HG02571 (cell line): Measurements from ENCODE around the gene AIG1.
"Not testable (repeated sequence)": the region's sequence is repeated elsewhere in the genome, so short reads cannot be mapped to it uniquely, and the experiment has no call there.

Experiments used
- ATAC-seq: cut with Tn5 transposase; IDR thresholded peaks from one replicate; pipeline ENCODE4 v1.9.1; 2021; ENCODE audit warnings: mild to moderate bottlenecking, moderate library complexity; ENCODE audit not compliant: unreplicated experiment

The AIG1 gene

DNA sequence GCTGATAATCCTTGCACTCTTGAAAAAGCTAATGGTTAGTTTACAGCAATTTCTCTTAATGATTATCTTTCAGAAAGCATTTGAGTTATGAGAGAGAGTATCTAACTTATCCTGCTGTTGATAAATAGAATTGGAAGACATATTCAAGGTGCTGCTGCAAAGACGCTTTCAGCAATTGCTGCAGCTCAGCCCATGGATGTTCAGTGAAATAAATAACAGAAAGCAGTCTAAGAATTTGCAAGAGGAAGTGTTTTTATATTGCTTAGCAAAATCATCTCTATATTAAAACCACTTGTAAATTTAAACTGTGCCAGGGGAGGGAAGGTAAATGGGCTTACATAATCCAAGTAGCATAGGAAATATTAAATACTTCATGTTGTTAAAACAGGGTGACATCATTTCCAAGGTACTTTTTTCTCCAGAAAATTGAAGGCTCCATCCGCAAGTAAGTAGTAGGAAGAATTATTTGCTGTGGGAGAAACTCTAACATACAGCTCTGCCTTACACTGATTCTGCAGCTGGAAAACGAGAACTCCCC, 201.3 kb downstream of the AIG1 start:
- ATAC-seq = no peak

DNA sequence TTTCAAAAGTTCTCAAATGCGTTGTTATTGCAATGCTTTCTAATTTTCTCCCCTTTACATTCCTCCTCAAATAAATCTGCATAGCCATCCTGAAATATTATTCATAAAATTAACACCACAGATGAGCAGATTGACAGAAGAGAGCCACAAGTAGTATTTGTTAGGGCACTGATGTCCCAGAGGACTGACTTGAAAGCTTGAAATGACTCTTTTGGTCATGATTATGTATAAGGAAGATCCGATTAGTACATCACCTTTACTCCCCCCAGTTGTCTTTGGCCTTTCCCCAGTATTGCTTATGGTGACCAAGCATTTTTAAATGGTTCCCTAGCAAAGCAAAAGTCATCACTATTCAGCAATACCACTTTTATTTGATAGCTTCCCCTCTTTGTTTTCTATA, 202.2 kb downstream of the AIG1 start:
- ATAC-seq = no peak

DNA sequence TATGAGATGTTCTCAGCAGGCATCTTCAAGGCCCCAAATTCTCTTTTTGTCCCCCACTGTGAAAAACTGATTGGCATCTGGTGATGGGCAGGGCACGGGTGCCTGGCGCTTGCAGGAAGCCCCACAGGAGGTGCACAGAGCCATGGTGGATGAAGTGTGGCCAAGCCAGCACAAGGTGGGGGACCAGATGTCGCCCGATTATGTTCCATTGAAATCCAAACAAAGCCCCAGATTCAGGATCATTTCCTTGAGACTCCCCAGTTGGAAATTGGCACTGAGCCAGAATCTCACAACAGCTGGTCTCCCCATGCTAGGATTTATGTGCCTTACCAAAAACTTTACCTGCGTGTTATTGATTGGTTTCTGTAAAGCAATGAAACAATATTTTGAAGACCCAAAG, 203.7 kb downstream of the AIG1 start:
- ATAC-seq = no peak

DNA sequence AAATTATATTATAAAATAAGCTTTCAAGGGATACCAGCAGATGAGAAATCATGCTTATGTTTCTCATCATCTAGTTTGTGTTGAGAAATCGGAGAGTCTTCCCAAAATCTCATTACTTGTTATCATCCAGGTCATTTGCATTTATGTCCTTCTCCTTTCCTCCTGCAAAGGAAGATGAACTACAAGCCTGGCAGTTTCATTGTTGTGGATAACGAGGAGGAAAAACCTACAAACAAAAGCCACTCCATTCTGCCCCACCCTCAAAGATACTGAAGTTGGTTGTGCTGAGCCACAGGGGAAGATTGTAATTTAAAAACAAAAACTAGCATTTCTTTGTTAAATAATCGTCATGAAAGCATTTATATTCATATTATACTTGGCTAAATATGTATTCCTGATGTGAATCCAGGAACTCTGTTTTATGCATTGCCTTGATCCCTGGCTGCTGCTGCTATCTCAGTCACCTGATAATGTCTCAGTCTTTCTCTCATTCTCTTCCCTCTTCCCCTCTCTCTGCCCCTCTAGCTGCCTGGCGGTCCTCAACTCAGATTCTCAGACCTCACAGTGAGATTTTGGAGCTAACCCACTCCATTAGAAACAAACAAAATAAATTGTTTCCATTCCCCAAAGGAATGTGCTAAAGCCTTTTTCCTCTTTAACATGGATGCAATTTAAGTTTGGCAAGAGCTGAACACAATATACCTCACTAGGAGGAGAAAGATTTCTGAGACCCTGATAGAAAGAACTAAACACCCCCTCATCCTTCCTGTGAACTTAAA, 204.5 kb downstream of the AIG1 start:
- no peak for ATAC-seq

DNA sequence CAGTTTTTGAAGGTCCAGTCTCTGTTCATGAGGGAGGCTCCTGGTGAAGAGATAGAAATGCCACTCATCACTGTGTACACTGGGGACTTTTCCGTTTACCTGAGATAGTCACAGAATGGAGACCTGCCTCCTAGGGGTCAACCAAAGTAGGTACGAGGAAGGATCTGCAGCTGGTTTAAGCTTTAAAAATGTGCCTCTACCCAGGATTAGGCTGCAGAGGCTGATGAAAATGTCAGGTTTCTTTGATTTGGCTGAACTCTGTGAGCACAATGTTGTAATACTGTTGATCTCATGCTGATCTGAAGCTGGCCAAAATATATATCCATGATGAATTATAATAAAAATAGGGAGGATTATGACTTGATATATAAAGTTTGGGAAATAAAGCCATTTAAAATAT, 207.1 kb downstream of the AIG1 start:
- ATAC-seq = no peak

DNA sequence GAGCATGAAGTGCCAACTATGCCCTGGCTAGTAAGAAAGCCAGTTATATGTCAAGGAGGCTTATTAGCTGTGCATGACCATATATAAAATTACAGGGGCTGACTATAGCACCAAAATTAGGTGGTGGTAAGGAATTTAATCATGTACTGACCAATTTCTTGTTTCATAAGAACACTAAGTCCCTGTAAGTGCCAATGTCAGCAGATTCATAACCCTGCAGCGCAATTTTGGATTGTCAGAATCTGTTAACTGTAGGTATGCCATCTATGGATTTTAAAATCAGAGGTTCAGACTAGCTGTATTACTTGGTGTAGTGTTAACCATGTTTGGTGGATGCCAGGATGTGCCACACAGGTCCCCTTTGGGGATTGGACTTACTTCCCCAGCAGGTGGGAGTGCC, 207.8 kb downstream of the AIG1 start:
- ATAC-seq = no peak

DNA sequence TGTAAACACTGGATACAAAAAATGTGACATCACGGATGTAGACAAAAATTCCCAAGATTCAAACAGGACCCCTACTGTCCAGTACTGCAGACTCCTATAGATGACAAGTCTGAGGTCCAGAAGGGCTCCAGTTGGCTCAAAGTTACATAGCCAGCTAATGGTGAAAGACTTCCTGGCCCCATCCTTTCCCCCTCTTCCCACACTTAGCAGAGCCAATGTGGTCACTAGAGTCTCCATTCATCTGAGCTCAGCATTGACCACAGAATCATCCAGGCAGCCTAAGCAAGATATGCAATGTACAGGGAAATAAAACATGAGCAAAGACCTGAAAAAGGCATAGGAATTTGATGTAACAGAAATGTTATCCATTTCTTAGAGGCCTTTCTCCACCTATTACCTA, 209.3 kb downstream of the AIG1 start:
- no peak for ATAC-seq

DNA sequence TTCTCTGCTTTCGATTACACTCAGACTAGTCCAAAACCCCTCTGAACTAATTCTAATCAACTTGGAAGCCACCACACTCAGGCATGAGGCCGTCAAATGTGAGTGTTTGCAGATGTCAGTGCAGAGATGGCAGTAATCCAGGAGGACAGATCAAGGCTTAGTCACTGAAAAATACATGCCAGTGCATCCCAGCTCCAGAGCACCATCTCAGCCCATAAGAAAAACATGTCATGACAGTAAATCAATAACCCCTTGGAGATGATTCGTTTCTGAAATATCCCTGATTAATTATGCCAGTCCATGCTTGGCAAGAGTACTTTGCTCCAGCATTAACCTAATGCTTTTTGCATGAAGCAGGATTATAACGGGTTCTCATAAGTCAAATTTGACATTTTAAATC, 210.3 kb downstream of the AIG1 start:
- no peak for ATAC-seq

DNA sequence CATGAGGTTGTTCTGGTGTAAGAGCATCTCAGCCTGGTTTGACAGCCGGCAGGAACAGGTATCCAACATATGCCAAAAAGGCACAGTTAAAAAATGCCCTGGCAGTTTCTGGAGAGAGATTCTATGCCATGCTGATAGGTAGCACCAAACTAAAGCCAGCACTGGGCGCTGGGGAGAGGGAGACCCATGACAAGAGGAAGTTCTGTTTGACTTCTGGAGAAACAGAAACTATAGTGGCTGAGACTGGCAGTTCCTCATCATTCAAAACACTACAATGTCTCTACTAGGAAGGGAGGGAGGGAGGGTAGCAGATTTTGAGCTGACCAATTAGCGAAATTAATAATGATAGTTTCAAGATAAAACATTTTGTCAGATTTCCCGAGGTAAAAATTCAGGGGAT, 215.7 kb downstream of the AIG1 start:
- peak; percentile 92 for ATAC-seq

DNA sequence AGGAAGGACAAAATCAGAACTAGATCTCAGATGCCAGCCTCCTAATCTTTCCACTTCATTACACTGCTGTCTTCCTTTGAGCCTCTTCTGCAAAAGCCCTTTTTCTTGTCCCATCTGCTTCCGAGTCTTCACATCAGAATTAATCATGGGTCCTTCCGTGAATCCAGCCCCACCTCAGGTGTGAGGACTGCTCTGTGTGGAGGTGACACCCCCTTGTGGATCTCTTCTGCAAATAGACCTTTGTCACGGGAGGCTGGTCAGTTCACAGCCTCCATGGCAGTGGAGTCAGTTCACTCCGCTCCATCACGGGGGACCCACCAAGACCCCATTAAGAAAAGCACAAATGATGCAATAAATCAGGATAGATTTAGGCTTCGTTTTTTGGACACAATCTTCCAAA, 218.7 kb downstream of the AIG1 start:
- no peak for ATAC-seq

DNA sequence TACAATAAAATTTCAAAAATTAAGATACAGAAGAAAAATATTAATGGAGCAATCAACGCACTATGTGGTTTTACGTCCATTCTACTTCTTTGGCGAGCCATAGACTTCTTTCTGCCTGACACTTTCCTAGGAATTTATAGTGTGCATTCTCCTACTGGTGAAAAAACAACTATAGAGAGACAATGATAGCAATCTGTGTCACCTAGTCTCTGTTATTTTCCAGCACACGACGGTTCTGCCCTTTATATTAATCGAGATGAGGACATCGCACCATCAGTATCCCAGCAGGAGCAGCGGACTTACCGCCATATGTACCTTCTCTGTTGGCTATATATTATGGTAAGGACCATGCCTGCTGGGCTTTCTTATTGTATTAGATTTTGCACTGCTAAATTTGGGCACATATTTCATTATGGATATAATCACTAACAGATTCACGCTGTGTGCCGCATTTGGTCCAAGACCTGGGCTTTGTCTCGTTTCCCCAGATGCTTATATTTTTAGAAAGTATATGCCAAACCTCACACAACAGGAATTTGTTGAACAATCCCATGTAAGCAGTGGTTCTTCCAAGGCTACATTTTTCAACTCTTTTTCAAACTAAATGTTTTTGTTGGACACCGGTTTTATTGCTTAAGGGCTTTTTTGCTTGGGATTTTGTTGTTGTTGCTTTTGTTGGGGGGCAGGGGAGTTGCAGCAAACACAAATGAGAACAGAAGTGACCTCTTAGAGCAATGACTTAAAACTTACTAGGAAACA, 223.4 kb downstream of the AIG1 start:
- ATAC-seq = no peak

DNA sequence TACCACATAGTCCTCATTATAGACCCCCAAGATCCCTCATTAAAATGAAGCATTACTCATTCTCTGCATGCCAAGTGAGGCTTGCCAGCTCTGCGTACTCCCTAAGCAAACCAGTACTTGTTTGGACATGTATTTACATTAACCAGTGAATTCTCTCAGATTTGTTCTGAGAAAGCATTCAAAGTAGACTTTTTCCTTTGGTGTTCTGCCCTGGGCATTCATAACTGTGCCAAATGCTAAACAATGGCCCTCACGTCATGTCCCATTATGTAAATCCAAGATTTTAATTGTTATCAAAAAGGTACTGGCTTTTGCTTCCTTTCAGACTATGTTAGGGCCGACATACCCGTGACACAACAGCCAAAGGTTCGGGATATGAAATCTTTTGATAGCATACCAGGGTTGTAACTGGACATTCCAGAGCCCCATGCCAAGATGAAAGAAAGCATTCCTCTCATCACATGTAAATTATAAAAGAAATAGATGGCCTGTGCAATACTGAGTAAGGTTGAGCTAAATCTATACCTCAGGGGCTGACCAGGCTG, 225.6 kb downstream of the AIG1 start:
- ATAC-seq = no peak

DNA sequence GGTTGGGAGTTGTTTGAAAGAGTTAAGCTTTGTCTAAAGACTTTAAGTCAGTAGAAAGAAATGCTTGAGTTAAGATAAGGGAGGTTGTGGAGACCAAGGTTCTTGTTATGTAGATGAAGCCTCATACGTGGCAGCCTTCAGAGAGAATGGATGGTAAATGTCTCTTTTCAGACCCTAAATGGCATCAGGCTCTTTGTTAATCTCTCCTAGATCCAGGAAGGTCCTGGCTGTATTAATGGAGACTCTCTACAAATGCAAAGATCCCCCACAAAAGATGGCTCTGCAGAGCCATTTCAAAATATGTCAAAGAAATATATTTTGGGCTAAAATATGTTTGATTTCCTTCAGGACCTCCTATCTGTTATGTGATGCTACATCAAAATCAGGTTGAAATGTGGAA, 228.2 kb downstream of the AIG1 start:
- no peak for ATAC-seq

DNA sequence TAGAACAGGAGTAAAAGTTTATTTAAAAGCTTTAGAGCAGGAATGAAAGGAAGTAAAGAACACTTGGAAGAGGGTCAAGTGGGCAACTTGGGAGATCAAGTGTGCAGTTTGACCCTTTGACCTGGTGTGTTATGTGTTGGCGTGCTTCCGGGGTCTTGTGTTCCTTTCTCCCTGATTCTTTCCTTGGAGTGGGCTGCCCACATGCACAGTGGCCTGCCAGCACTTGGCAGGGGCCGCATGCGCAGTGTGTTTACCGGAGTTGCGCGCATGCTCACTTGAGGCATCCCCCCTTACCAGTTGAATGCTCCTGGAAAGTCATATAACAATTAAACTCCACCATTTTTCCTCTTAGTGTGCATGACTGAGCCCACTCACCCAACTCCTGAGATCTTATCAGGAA, 229.5 kb downstream of the AIG1 start:
- ATAC-seq = no peak

DNA sequence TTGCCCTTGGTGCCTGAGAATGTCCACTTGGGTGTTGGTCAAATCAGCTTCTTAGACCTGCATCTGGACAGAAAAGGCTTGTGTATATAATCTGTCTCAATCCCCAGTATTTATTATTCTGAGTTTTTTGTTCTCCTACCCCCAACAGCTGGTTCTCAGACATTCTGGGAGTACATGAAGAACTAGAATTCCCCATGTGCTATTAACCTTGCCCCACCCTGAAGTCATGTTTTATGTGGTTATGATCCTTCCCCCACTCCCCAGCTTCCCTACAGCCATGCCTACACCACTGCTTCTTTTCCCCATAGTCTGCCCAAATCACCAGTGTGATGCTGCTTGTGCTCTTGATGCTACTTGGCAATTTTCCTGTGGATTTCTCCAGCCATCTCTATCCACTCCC, 232.8 kb downstream of the AIG1 start:
- no peak for ATAC-seq

DNA sequence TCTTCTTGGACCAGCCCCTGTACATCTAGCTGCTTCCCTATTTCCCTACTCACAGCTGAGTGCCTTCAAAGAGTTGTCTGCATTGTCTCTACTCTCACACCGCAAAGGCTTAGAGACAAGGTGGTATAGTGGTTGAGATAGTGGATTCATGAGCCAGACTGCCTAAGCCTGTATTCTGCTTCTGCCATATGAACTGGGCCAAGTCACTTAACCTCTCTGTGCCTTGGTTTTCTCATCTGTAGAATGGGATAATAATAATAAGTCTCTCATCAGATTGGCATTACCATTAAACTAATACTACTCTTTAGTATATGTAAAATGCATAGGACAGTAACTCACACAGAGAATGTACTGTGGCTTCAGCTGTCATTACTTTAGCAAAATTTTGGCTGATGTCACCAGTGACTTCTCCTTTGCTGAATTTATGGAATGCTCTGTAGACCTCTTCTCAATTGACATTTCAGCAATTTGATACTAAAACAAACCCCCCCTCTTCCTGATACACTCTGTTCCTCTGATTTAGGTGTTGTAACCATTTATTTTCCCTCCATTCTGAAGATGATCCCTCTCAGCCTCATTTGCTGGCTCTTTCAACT, 233.7 kb downstream of the AIG1 start:
- ATAC-seq = no peak

DNA sequence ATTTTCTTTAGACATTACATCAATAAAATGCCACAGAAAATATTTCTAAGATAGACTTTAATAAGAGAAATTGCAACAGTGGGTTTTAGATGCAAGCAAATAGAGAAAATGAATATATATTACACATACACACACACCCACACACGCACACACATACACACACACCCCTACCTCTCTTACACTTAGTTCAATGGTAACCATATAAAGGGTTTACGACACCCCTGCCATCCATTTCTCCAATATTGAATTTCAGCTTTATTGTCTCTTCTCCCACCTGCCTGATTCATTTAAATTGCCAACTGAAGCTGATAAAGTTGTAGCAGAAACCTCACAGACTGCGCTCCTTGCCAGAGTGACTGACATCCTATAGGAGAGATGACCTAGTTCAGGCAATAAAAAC, 235.2 kb downstream of the AIG1 start:
- no peak for ATAC-seq

DNA sequence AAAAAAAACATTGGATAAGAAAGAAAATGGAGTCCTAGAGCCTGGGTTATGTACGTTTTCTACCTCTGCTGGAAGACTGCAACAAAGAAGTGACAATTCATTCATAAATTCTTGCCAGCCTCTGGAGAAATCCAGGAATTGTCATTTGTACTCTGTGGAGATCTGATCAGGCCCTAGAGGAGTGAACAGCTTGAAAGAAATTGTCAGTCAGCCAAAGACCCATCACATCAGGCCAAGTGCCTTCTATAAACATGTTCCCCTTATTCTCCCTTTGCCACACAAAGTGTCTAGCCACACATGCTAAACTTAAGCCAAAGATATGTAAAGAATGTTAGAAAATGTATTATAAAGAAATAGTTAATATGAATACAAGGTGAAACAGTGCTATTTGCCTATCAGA, 237.4 kb downstream of the AIG1 start:
- no peak for ATAC-seq

DNA sequence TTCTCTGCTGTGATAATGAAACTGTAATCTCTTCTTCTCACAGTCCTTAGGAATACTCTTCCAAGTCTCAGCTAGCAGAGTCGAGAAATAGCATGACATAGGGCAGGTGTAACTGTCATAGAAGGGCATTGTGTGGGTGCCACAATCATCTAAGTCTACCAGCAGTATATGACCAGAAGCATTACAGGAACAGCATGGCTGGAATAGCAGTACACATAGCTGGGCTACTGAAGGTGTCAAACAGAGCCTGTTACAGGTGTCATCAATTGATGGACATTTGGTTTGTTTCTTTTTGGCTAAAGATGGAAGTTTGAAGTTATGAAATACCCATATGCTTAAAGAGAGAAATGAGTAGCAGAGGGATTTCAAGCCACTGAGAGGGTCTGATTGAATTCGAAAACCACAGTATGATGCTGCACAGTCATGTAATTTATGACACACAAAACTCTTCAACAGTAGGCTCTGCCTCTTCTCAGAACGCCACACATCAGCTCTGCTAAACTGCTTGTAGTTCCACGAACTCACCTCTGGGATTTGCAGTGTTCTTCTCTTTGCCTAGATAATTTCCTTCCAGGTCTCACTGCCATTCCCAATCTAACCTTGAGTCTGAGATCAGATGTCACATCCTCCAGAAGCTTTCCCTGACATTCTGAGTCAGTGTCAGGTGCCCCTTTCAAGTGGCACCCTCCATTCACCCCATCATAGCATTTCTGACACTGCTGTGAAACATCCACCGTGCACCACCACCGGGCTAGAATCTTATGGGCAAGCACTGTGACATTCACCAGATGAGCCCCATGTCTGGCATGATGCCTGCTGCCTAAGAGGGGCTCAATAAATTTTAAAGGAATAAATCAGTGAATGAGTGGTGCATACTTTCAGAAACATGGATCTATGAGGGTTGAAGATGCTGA, 238.8 kb downstream of the AIG1 start:
- ATAC-seq = peak; percentile 84

DNA sequence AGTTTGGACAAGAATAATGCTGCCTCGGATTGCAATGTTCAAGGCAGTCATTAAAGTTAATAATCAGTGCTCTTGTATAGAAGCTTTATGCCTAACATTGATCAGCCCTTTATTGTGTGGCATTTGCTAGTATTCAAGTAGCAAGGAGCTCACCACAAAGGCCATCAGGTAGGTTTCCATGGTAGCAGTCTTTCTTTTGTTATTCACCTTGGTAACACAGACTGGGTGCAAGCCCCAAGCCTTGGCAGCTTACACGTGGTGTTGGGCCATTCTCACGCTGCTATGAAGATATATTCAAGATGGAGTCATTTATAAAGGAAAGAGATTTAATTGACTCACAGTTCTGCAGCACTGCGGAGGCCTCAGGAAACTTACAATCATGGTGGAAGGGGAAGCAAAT, 240.5 kb downstream of the AIG1 start:
- no peak for ATAC-seq

DNA sequence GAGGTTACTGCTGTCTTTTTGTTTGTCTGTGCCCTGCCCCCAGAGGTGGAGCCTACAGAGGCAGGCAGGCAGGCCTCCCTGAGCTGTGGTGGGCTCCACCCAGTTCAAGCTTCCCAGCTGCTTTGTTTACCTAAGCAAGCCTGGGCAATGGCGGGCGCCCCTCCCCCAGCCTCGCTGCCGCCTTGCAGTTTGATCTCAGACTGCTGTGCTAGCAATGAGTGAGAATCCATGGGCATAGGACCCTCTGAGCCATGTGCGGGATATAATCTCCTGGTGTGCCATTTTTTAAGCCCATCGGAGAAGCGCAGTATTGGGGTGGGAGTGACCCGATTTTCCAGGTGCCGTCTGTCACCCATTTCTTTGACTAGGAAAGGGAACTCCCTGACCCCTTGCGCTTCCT, 247.1 kb downstream of the AIG1 start:
- ATAC-seq = not testable (repeated sequence)
